Esophagus squamous epithelium (tissue), 5 donors: ENCODE data around the gene ADAR. TPM values are rescaled to one million over a fixed set of nuclear protein-coding genes. Genes with fewer than 3 reads are reported as not detected.

Experiments used
- DNase-seq: peaks from one replicate; lab custom pipeline; 2025; lab: John Stamatoyannopoulos, UW
- H3K27ac ChIP-seq, 4 donors: fragments of 200-600 bp; sonication (generic); one replicate each; pipeline ENCODE4 v1.5.1; 2016 to 2019; ENCODE audit warnings: mild to moderate bottlenecking in 1 of 4
- H3K27me3 ChIP-seq, 4 donors: fragments of 200-600 bp; sonication (generic); 1 replicate in 3 of 4; 2 replicates in 1 of 4; pipeline versions ENCODE4 v1.5.1 to v1.6.0; 2017 to 2021; ENCODE audit warnings: antibody characterized with exemption in 1 of 4
- H3K36me3 ChIP-seq, 3 donors: fragments of 200-600 bp; sonication (generic); one replicate each; pipeline ENCODE4 v1.5.1; 2016 to 2019
- H3K4me1 ChIP-seq, 3 donors: fragments of 200-600 bp; sonication (generic); one replicate each; pipeline ENCODE4 v1.5.1; 2017 to 2019
- H3K4me3 ChIP-seq, 4 donors: fragments of 200-600 bp; sonication (generic); 1 replicate in 3 of 4; 2 replicates in 1 of 4; pipeline ENCODE4 v1.5.1; 2016 to 2019; ENCODE audit warnings: mild to moderate bottlenecking in 2 of 4, moderate library complexity in 1 of 4
- H3K9me3 ChIP-seq, 3 donors: fragments of 200-600 bp; sonication (generic); one replicate each; pipeline ENCODE4 v1.5.1; 2016 to 2019
- CTCF ChIP-seq, 6 experiments: fragments of 450-650 bp in 4 of 6; fragments of 200-600 bp in 2 of 6; sonication (generic) in 2 of 6; IDR thresholded peaks; one replicate each; pipeline ENCODE4 v1.5.1; 2016 to 2019; ENCODE audit warnings: antibody characterized with exemption in 6 of 6, mild to moderate bottlenecking in 4 of 6, moderate library complexity in 4 of 6
- POLR2A ChIP-seq, 4 donors: fragments of 450-650 bp; IDR thresholded peaks; one replicate each; pipeline ENCODE4 v1.6.1; 2017; ENCODE audit warnings: antibody characterized with exemption in 4 of 4, mild to moderate bottlenecking in 4 of 4, moderate library complexity in 3 of 4
- WGBS, 2 donors: methylation state at CpG; one replicate each; pipeline ENCODE4 v1.1.5; 2018; 5-methylcytosine and 5-hydroxymethylcytosine counted together
- intact Hi-C: fragments of 100-400 bp; cut with DNase I; formaldehyde crosslinking; loops from one replicate; pipeline ENCODE4 v1.15.0; 2022
- total RNA-seq, 4 donors: library from RNA; depleted of rRNA; stranded (reverse); fragments of >200 nt; gene quantifications; one replicate each; pipeline ENCODE4 v1.1.0, GENCODE V29; 2016
- donor health status: DM: yes; HTN: yes; CAD: no.

Gene ADAR
- total RNA-seq, 4 donors from 2014 or later = 45.2 to 68.5 (median 59.2) TPM

GRCh38 chr1:154615411-154615810 lies 7.4 kb upstream of the ADAR start:
- DNase-seq = no peak
- no peaks in the 10 kb centered on the region for H3K9me3 ChIP-seq
- H3K4me1 ChIP-seq = no peaks in the 10 kb centered on the region
- H3K36me3 ChIP-seq = peaks cover 0 to 8% (median 0%) of the 10 kb centered on the region in 3 donors
- no peak overlapping the region for H3K27ac ChIP-seq
- TF ChIP-seq CTCF (IDR thresholded peaks at IDR 0.05) (no peak), POLR2A (IDR thresholded peaks at IDR 0.05) (no peak)
- WGBS, 2 donors = 90 to 98% methylated on average over 4 of the region's 4 CpGs
- intact Hi-C loops = no loop called here
- no peaks in the 10 kb centered on the region for H3K27me3 ChIP-seq
- no peak overlapping the region for H3K4me3 ChIP-seq

GRCh38 chr1:154614901-154615300 lies 6.9 kb upstream of the ADAR start:
- H3K9me3 ChIP-seq = no peaks in the 10 kb centered on the region
- WGBS, 2 donors = 72 to 80% methylated on average over 5 to 6 of the region's 6 CpGs
- TF ChIP-seq CTCF (IDR thresholded peaks at IDR 0.05) (no peak), POLR2A (IDR thresholded peaks at IDR 0.05) (no peak)

GRCh38 chr1:154614247-154614646 lies 6.3 kb upstream of the ADAR start:
- no peak for DNase-seq
- Histone ChIP-seq H3K36me3 (peaks cover 0 to 8% (median 0%) of the 10 kb centered on the region in 3 donors), H3K27ac (no peak overlapping the region), H3K27me3 (no peaks in the 10 kb centered on the region), H3K9me3 (no peaks in the 10 kb centered on the region), H3K4me1 (peaks cover 0 to 9% (median 6%) of the 10 kb centered on the region in 3 donors), H3K4me3 (no peak overlapping the region)
- intact Hi-C loops = no loop called here
- no peak for TF ChIP-seq POLR2A (IDR thresholded peaks at IDR 0.05)
- no peak for TF ChIP-seq CTCF (IDR thresholded peaks at IDR 0.05)
- WGBS, 2 donors = 93 to 95% methylated on average over 4 of the region's 4 CpGs

More at GRCh38 chr1:154614901-154615300, 6.9 kb upstream of the ADAR start:
- Histone ChIP-seq H3K36me3 (peaks cover 0 to 8% (median 0%) of the 10 kb centered on the region in 3 donors), H3K4me3 (no peak overlapping the region), H3K27ac (no peak overlapping the region), H3K27me3 (no peaks in the 10 kb centered on the region), H3K4me1 (peaks cover 0 to 2% (median 0%) of the 10 kb centered on the region in 3 donors)
- intact Hi-C loops = no loop called here
- no peak for DNase-seq

- Histone ChIP-seq H3K9me3 (no peaks in the 10 kb centered on the region), H3K27ac (no peak overlapping the region), H3K27me3 (no peaks in the 10 kb centered on the region), H3K4me1 (peaks cover 14 to 27% (median 17%) of the 10 kb centered on the region in 3 donors), H3K36me3 (no peaks in the 10 kb centered on the region), H3K4me3 (no peak overlapping the region)
- TF ChIP-seq POLR2A (IDR thresholded peaks at IDR 0.05) (no peak), CTCF (IDR thresholded peaks at IDR 0.05) (no peak)
- 57 to 61% methylated on average over 10 of the region's 10 CpGs for WGBS, 2 donors
- intact Hi-C loops = no loop called here
- DNase-seq = no peak
These were observed 3.3 kb upstream of the ADAR start for GRCh38 chr1:154611150-154611862.
